C4-2B (cell line): Measurements from ENCODE around the gene TMEM209.

ENCODE experiments used
- H3K27ac ChIP-seq: fragments of 450-650 bp; 2 replicates; pipeline ENCODE4 v1.5.1; 2017
- ZFX ChIP-seq: fragments of 450-650 bp; IDR thresholded peaks from 2 replicates; pipeline ENCODE4 v1.6.1; 2017
- TF ChIP-seq, protein P1 (sequence below): fragments of 450-650 bp; conservative IDR thresholded peaks from 2 replicates; pipeline ENCODE4 v1.5.1; 2017; ENCODE audit warnings: mild to moderate bottlenecking

The TMEM209 gene

DNA sequence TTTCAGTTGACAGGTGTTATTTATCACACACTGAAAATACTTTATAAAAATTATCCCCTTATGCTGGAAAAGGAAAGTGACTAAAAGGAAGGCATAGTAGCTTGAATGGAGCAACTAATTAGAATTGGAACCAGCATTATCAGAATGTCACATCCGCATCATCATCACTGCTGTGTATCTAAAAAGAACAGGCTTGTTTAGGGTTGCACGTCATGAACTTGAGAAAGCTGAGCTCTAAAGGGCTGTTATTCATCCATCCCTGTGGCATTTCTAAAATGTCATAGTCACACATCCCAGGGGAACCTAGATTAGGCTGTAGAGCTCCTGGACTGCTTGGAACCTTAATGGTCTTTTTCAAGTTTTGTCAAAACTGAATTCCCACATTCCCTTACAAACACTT, 80.5 kb downstream of the TMEM209 start:
- no peak overlapping the region for H3K27ac ChIP-seq
- TF ChIP-seq, protein P1, sequence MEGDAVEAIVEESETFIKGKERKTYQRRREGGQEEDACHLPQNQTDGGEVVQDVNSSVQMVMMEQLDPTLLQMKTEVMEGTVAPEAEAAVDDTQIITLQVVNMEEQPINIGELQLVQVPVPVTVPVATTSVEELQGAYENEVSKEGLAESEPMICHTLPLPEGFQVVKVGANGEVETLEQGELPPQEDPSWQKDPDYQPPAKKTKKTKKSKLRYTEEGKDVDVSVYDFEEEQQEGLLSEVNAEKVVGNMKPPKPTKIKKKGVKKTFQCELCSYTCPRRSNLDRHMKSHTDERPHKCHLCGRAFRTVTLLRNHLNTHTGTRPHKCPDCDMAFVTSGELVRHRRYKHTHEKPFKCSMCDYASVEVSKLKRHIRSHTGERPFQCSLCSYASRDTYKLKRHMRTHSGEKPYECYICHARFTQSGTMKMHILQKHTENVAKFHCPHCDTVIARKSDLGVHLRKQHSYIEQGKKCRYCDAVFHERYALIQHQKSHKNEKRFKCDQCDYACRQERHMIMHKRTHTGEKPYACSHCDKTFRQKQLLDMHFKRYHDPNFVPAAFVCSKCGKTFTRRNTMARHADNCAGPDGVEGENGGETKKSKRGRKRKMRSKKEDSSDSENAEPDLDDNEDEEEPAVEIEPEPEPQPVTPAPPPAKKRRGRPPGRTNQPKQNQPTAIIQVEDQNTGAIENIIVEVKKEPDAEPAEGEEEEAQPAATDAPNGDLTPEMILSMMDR, result no peak
- TF ChIP-seq ZFX, result no peak

DNA sequence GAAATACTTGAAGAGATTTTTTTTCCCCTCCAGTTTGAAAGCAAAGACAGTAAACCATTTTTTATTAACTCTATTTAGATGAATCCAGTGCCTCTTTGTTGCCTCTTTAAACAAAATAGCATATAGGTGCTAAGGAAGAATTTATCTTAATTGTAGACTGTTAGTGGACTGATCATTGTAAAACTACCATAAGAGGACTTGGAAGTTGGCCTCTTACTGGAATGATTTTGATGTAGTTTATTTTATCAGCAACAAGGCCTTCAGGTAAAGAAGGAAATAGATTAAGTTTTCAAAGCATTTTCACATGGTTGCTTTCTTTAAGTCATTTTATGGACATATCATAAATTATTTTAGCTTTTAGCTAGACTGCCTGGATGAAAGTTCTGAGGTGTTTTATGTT, 81.7 kb downstream of the TMEM209 start:
- no peak for TF ChIP-seq ZFX
- TF ChIP-seq, protein P1, result no peak
- no peak overlapping the region for H3K27ac ChIP-seq

DNA sequence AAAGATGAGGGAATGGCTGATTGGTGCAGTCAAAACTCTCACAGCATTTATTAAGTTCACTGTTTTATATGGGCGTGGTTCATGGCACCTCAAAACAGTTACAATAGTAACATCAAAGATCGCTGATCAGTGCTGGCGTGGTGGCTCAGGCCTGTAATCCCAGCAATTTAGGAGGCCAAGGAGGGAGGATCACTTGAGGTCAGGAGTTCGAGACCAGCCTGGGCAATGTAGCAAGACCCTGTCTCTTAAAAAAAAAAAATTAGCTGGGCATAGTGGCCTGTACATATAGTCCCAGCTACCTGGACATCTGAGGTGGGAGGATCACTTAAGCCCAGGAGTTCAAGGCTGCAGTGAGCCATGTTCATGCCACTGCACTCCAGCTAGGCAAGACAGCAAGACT, 86.4 kb downstream of the TMEM209 start:
- H3K27ac ChIP-seq, result no peak overlapping the region
- TF ChIP-seq, protein P1, result no peak
- TF ChIP-seq ZFX, result no peak

DNA sequence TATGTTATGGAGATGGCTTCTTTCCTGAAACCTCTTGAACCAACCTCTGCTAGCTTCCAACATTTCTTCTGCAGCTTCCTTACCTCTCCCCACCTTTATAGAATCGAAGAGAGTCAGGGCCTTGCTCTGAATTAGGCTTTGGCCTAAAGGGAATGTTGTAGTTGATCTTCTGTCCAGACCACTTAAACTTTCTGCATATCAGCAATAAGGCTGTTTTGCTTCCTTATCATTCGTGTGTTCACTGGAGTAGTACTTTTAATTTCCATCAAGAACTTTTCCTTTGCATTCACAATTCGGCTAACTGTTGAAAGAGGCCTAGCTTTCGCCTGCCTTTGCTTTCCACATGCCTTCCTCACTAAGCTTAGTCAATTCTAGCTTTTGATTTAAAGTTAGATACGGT, 86.9 kb downstream of the TMEM209 start:
- TF ChIP-seq, protein P1, result no peak
- no peak overlapping the region for H3K27ac ChIP-seq

DNA sequence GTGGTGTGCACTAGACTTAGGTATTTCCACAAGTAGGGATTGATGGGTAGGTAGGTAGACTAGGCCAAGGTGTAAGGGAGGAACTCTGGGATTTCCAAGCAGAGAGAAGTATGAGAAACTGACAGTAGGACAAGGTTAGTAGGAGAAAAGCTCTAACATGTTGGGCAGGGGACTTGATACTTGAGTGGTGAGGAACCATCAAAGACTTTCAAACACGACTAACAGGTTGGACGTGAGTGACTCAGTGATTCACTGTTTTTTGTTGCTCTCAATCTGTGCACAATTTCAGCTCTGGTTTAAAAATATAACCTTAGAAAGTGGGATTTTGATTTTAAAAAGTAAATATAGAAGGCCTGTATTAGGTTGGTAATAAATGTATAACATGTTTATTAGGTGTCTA, 90.4 kb downstream of the TMEM209 start:
- no peak overlapping the region for H3K27ac ChIP-seq
- TF ChIP-seq, protein P1, result no peak
- no peak for TF ChIP-seq ZFX
